NCI-H2171 (cell line): Measurements from ENCODE around the gene POF1B.
A peak's percentile ranks its signal among the peaks of the same experiment; 100 is the strongest.
"Not testable (repeated sequence)": the region's sequence is repeated elsewhere in the genome, so short reads cannot be mapped to it uniquely, and the experiment has no call there.

Source experiments
- DNase-seq: peaks from one replicate; lab custom pipeline; 2025; lab: John Stamatoyannopoulos, UW

The POF1B gene

GRCh38 chrX:85379174-85379907 is at the start of gene POF1B:
TSS of gene POF1B (minus strand) at chrX:85379665. CDS start at chrX:85379454, 211 bp downstream.
- DNase-seq: no peak

DNA sequence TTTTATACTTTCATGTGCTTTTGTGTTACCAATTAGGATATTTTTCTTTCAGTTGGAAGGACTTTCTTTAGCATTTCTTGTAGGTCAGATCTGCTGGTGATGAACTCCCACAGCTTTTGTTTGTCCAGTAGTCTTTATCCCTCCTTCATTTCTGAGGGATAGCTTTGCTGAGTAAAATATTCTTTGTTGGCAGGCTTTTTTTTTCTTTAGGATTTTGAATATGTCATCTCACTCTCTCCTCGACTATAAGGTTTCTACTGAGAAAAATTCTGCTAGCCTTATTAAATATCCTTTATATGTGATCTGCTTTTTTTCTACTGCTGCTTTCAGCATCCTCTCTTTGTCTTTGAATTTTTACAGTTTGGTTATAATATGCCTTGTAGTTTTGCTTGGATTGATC is 49.6 kb upstream of the POF1B start:
- DNase-seq: no peak

DNA sequence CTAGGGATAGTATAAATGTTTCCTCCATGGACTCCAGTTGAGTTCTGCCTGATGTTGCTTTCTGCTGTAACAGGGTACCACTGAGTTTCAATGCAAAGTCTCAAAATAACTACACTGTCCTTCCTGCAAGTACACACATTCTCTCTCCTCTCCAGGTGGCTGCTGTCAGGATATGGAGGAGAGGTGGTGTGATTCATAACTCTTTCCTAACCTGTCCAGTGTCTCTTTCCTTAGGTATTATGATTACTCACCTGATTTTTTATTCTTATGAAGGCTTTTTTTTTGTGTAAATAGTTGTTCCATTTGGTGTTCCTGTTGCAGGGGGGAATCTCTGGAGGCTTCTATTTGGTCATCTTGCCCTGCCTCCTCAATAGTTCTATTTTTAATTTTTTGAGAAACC is 39.8 kb upstream of the POF1B start:
- no peak for DNase-seq

DNA sequence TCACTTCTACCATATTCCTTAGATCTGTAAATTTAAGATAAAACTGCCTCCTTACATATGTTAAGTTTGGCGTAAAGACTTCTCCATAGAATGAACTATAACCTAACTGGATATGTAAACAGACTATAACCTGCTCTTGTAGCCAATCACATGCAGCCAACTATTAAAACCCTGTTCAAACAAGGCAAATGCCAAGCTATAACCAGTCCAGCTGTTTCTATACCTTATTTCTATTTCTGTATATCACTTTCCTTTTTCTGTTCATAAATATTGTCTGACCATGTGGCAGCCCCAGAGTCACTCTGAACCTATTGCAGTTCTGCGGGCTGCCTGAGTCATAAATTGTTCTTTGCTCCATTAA is 12.4 kb upstream of the POF1B start:
- DNase-seq: no peak

GRCh38 chrX:85391185-85391877 is 11.9 kb upstream of the POF1B start:
- no peak for DNase-seq

- DNase-seq: no peak
Measured at GRCh38 chrX:85381602-85382001, 2.1 kb upstream of the POF1B start.

DNA sequence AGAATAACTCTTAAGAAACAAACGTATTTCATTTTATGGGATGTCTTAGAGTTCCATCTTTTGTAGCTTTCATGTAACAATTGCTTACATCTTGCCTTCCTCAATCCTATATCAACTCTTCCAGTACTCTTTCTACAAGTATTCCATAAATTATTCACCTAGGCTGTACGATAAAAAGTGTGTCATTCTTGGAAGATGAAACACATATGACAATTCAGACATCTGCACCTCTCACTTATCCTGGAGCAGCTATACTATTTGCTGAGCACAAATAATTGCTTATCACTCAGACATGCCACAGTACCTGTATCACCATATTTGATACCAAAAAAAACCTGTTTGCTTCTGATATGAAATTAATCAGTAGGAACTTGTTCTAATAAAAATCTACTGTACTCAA is 1.0 kb downstream of the POF1B start:
- DNase-seq: no peak

DNA sequence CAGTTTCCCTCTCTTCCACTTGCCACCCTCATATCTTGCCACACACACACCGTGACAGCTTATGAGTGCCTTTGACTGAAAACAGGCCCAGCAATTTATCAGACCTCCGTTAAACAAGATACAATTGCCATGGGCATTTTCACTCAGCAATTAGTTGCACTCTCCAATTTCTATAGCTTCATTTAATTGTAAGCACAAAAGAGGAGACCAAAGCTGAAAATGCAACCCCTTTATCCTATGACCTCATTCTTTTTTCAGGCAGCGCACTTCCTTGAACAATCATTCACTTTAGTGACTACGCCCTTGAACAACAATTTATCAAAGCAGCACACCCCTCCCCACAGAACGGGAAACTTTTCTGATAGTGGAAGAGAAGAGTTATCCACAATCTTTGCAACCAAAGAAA is 4.1 kb downstream of the POF1B start:
- no peak for DNase-seq

GRCh38 chrX:85365370-85365995 is 14.0 kb downstream of the POF1B start:
- no peak for DNase-seq

GRCh38 chrX:85359051-85359450 is 20.4 kb downstream of the POF1B start:
- DNase-seq: no peak

DNA sequence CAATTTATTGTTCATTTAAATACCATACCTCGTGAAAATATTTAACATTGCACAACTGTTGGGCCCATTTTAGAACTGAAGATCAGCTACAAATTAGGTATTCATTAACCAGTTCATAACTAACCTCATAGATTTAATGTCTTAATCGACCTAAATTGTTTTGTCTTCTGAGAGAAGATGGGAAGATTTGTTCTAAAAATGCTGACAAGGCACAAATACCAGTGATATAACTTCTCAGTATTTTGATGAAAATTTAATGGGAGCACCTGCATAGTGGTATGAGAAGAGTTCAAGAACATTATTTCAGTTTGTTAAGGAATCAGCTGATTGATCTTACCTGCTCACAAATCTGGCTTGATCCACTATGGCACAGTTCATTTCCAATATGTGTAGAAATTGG is 33.9 kb downstream of the POF1B start:
- DNase-seq: no peak

DNA sequence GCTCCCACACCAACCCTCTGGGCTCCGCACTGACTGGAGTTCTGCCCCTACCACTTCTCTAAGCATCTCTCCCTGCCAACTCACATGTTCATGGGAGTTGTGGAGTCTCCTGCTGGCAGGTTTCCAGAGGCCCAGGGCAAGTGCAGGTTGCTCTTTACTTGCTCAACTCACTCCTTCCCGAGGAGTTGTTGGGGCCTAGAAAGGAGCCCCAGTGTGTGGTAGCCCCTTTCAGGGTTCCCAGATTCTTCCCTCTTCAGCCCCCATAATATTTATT is 52.5 kb downstream of the POF1B start:
- DNase-seq: no peak

DNA sequence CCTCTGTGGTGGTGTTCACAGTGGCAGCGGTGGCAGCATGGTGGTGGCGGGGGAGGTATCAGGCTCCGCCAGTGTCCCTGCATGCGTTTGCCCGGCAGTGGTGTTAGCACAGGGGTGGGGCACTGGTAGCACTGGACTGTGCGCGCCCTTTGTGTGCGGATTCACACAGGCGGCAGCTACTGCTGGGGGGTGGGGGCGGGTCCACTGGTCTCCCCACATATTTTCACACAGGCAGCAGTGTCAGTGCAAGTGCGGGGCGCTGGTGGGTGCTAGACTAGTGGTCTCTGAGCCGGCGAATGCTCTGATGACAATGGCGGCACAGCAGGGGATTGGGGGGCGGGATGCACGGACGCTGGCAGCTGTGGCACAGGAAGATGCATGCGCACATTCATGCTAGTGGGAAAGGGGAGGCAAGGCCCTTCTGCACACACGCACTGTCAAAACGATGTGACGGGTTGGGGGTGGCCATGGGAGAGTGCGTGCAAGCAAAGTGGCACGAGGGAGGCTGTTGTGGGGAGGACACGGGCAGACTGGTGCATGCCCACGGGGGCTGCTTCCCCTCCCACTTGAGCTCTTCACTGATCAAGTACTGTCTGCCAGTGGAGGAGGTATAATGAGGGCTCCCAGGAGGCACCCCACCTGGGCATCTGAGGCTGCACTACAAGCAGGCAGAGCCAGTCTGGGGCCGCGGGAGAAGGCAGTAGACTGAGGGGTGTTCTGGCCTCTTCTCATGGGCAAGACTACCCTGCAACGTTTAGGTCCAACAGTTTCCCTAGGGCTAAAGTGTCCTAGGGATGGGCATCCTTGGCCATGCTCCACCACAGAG is 53.0 kb downstream of the POF1B start:
- no peak for DNase-seq

DNA sequence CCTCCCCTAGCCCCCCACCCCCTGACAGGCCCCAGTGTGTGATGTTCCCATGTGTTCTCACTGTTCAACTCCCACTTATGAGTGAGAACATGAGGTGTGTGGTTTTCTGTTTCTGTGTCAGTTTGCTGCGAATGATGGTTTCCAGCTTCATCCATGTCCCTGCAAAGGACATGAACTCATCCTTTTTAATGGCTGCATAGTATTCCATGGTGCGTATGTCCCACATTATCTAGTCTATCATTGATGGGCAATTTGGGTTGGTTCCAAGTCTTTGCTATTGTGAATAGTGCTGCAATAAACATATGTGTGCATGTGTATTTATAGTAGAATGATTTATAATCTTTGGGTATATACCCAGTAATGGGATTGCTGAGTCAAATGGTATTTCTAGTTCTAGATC is 68.1 kb downstream of the POF1B start:
- not testable (repeated sequence) for DNase-seq

DNA sequence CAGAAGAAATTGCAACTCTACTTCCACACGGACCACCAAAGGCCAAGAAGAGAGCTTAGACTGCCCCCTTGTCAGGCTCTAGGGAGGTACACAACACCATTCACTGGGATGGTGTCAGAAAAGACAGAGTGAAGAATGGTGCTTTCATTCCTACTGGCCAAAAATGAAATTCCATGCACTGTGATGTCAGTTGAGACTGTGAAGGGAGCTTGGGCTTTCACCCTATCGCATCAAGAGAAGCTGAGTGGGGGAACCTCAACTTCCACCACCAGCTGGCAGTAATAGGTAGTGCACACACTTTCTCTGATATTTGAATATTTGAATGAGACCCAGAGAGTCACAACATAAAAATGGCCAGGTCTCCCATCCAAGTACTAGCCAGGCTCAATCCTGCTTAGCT is 69.7 kb downstream of the POF1B start:
- DNase-seq: no peak

DNA sequence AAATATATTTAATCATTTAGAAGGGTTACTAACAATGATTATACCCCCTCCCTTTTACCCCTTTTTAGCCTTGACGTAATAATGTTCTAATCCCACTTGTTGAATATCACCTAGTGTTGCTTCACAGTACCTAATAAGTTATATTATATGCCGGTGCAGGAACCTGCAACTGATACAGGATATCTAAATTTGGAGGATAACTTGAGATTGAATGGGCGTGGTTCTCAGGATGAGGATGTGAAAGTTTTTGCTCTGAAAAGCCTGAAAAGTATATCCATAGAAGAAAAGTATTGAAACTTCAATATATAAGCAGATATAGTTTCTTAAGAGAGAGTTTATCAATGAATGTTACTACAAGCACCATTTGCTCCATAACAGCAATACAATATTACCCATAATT is 75.9 kb downstream of the POF1B start:
- DNase-seq: no peak

DNA sequence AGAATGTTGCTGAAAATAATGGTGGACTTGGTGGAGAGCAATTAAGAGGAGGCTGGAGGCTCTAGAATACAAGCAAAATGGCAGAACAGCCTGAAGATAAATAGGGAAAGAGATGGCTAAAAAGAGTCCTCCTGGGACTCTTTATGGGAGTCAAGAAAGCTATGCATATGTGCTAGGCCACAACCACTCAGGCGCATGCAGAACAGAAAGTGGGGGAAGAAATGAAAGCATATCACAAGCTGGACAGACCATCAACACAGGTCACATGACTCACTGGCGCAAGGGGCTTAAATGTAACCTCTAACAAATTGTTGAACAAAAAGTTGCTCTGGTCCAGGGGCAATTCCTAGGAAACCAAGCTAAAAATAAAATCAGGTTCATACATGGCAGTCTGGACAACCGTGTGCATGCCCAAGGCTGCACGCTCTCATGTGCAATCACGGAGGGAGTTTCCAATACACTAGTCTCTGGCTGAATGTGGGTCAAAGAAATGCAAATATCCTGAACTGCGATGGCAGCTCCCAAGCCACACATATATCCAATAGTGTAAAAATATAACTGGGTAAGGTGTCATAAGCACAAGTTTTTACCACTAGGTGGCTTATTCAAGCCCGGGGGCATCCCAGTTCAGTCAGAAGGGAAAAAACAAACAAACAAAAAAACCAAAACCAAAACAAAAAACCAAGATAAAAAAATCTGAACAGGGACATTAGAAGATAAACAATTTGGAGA is 90.3 kb downstream of the POF1B start:
- DNase-seq: no peak

DNA sequence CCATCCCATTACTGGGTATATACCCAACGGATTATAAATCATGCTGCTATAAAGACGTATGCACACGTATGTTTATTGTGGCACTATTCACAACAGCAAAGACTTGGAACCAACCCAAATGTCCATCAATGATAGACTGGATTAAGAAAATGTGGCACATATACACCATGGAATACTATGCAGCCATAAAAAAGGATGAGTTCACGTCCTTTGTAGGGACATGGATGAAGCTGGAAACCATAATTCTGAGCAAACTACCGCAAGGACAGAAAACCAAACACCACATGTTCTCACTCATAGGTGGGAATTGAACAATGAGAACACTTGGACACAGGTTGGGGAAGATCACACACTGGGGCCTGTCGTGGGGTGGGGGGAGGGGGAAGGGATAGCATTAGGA is 94.2 kb downstream of the POF1B start:
- not testable (repeated sequence) for DNase-seq

DNA sequence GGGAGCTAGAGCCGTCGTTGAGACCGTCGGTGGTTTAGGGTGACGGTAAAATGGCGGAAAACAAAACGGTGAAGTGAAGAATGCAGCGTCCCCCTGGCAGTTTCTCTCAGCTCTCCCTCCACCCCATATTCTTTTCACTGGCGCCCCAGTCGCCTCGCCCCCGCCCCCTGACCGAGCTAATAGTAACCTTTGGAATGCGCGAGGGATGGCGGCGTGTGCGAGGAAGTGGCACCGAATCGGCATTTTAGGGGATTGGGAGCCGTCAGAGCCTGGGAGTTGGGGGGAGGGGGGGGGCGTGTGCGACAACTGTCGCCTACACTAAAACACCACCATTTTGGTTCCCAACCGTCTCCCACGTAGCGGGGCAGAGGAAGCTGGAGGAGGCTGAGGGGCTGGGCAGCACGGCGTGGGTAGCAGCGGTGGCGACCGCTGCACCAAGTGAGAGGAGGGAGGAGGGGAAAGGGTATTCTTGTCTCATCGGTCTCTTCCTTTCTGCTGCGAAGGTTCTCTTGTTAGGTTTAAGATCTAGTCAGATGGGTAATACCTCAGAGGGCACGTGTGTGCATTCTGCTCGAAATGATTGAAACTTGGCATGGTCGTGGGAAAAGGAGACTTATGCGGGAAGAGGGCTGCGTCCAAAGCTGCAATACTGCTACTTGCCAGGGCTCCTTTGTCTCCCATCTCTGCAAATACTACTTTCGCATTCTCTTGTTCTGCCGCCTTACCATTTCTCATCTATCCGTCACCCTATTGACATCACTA is 134.8 kb downstream of the POF1B start:
- DNase-seq: peak; percentile 28

DNA sequence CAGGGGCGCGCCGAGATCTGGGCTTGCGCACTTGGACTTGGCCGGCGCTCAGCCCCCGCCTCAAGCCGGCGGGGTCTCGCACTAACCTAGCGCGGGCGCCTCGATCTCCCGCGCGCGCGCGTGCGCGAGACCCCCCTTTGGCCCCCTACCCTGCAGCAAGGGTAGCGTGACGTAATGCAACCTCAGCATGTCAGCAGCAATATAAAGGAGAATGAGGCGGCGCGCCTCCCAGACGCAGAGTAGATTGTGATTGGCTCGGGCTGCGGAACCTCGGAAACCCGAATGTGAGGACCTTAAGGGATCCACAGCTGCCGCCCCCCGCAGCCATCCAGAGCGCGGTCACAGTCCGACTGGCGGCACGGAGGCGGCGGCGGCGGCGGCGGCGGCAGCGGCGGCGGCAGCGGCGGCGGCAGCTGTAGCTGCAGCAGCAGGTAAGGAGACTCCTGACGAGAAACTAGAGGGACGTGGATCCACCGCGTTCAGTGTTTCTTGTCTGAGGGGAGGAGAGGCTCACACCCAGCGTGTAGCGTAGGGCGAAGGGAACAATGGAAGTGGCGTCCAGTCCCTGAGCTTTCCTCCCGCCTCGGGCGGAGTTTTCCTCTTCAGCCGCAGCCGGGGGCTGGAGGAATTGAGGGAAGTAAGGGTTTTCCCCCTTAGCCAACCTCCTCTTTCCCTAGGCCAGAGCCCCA is 135.6 kb downstream of the POF1B start, which contains the start of the genes SATL1 and ZNF711:
Gene SATL1 (minus strand): TSS at position 19 of the 689 bp plus-strand sequence. CDS start 134,811 bp downstream, outside the sequence.
Gene ZNF711 (plus strand): TSS at position 231 of the 689 bp plus-strand sequence. CDS start 3,582 bp downstream, outside the sequence.
- DNase-seq: peak; percentile 75
